HL-60 (cell line): ENCODE measurements around the gene GDF11.
A peak's percentile ranks its signal among the peaks of the same experiment; 100 is the strongest.

ENCODE experiments used
- DNase-seq, 2 experiments: peaks; one replicate each; pipeline ENCODE4 v3.0.0-alpha.2; 2010 to 2020; ENCODE audit warnings: low read depth in 1 of 2, low spot score in 1 of 2
- H3K27ac ChIP-seq: fragments of 250-450 bp; sonication (Bioruptor Pico); replicated peaks from 2 replicates; pipeline ENCODE4 v1.5.1; 2020; ENCODE audit warnings: mild to moderate bottlenecking, moderate library complexity
- H3K27me3 ChIP-seq: fragments of 250-450 bp; sonication (Bioruptor Pico); 2 replicates; pipeline ENCODE4 v1.5.1; 2021; ENCODE audit warnings: mild to moderate bottlenecking, moderate library complexity; ENCODE audit not compliant: insufficient read depth, poor library complexity, severe bottlenecking
- H3K4me3 ChIP-seq: replicated peaks from 2 replicates; pipeline ENCODE4 v1.5.1; 2011; ENCODE audit warnings: mild to moderate bottlenecking, control low read depth, low read length; ENCODE audit not compliant: insufficient read depth
- GABPA ChIP-seq: IDR thresholded peaks from 2 replicates; pipeline ENCODE4 v1.6.1; 2012; ENCODE audit warnings: low read depth
- POLR2AphosphoS5 ChIP-seq: IDR thresholded peaks from 2 replicates; pipeline ENCODE4 v1.6.1; 2012; ENCODE audit warnings: low read depth
- SPI1 ChIP-seq: IDR thresholded peaks from 2 replicates; pipeline ENCODE4 v1.6.1; 2012; ENCODE audit warnings: low read depth, mild to moderate bottlenecking, borderline replicate concordance
- TF ChIP-seq, protein P1 (sequence below): IDR thresholded peaks from 2 replicates; pipeline ENCODE4 v1.6.1; 2012; ENCODE audit warnings: low read depth; ENCODE audit not compliant: insufficient replicate concordance
- TF ChIP-seq, protein P2 (sequence below): IDR thresholded peaks from one replicate; pipeline ENCODE4 v1.5.1; 2011; ENCODE audit warnings: low read length, control low read depth, inconsistent platforms; ENCODE audit not compliant: insufficient read depth

The GDF11 gene

DNA sequence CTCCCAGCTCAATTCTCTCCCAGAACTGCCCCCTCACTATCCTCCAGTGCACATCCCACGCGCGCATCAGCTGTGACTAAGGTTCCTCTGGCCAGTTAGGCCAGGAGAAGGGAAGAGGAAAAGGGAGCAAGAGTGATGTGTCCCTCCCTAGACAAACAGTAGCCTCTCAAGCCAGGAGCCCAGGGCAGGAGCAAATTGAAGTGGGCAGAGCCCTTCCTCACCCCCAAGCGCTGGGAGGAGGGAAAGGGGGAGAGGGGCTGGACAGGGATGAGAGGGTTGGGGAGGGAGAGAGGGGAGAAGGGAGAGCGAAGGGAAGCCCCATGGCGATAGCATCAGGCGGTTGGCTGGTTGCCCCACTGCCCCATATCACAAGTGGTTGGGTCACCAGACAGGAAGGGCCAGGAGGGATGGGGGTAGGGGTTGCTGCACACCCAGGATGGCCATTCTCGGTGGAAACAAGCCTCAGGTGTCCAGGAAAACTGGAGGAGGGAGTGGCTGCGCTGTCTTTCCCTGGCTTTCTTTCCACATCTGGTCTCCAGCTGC lies 15.2 kb upstream of the GDF11 start:
- H3K27ac ChIP-seq, result peak overlapping the region; percentile 86
- H3K27me3 ChIP-seq, result no peaks in the 10 kb centered on the region
- TF ChIP-seq GABPA, result no peak
- TF ChIP-seq SPI1, result no peak
- TF ChIP-seq POLR2AphosphoS5, result no peak
- TF ChIP-seq, protein P1, sequence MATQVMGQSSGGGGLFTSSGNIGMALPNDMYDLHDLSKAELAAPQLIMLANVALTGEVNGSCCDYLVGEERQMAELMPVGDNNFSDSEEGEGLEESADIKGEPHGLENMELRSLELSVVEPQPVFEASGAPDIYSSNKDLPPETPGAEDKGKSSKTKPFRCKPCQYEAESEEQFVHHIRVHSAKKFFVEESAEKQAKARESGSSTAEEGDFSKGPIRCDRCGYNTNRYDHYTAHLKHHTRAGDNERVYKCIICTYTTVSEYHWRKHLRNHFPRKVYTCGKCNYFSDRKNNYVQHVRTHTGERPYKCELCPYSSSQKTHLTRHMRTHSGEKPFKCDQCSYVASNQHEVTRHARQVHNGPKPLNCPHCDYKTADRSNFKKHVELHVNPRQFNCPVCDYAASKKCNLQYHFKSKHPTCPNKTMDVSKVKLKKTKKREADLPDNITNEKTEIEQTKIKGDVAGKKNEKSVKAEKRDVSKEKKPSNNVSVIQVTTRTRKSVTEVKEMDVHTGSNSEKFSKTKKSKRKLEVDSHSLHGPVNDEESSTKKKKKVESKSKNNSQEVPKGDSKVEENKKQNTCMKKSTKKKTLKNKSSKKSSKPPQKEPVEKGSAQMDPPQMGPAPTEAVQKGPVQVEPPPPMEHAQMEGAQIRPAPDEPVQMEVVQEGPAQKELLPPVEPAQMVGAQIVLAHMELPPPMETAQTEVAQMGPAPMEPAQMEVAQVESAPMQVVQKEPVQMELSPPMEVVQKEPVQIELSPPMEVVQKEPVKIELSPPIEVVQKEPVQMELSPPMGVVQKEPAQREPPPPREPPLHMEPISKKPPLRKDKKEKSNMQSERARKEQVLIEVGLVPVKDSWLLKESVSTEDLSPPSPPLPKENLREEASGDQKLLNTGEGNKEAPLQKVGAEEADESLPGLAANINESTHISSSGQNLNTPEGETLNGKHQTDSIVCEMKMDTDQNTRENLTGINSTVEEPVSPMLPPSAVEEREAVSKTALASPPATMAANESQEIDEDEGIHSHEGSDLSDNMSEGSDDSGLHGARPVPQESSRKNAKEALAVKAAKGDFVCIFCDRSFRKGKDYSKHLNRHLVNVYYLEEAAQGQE, result no peak
- H3K4me3 ChIP-seq, result peak overlapping the region; percentile 57
- DNase-seq, result no peak

DNA sequence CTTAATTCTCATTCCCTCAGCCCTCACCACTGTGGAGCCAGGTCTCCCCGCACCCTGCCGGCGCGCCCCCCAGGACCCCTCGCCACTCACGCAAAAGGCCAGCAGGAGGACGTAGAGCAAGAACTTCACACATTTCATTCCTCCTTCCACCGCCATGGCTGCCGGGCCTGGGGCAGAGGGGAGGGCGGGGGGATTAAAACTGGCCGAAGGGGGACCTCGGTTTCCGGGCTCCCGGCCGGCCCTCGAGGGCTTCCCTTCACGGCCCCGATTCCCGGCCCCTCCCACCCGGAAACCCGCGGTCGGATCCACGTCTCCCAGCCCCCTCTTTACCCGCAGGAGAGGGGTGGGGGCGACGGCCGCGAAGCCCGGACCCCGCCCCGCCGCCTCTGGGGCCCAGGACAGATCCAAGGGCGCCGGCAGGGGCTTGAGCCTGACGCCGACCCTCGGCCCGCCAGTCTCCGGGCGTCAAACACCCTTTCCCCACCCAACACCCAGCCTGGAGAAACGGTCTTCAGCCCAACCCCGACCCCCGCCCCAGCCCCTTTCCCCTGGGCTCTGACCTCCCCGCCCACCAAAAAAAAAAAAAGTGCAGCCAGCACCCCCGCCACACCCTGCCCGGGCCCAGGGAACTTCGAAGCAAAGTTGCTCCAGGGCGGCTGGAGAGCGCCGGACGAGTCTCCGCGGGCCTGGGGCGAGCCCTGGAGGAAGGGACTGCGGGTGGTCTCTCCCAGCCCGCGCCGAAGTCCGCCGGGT lies 14.6 kb upstream of the GDF11 start:
- no peaks in the 10 kb centered on the region for H3K27me3 ChIP-seq
- TF ChIP-seq GABPA (no peak), SPI1 (no peak), POLR2AphosphoS5 (no peak)
- TF ChIP-seq, protein P2, sequence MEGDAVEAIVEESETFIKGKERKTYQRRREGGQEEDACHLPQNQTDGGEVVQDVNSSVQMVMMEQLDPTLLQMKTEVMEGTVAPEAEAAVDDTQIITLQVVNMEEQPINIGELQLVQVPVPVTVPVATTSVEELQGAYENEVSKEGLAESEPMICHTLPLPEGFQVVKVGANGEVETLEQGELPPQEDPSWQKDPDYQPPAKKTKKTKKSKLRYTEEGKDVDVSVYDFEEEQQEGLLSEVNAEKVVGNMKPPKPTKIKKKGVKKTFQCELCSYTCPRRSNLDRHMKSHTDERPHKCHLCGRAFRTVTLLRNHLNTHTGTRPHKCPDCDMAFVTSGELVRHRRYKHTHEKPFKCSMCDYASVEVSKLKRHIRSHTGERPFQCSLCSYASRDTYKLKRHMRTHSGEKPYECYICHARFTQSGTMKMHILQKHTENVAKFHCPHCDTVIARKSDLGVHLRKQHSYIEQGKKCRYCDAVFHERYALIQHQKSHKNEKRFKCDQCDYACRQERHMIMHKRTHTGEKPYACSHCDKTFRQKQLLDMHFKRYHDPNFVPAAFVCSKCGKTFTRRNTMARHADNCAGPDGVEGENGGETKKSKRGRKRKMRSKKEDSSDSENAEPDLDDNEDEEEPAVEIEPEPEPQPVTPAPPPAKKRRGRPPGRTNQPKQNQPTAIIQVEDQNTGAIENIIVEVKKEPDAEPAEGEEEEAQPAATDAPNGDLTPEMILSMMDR, result no peak
- TF ChIP-seq, protein P1, result no peak
- no peak for DNase-seq
- peak overlapping the region; percentile 57 for H3K4me3 ChIP-seq
- peak overlapping the region; percentile 86 for H3K27ac ChIP-seq

DNA sequence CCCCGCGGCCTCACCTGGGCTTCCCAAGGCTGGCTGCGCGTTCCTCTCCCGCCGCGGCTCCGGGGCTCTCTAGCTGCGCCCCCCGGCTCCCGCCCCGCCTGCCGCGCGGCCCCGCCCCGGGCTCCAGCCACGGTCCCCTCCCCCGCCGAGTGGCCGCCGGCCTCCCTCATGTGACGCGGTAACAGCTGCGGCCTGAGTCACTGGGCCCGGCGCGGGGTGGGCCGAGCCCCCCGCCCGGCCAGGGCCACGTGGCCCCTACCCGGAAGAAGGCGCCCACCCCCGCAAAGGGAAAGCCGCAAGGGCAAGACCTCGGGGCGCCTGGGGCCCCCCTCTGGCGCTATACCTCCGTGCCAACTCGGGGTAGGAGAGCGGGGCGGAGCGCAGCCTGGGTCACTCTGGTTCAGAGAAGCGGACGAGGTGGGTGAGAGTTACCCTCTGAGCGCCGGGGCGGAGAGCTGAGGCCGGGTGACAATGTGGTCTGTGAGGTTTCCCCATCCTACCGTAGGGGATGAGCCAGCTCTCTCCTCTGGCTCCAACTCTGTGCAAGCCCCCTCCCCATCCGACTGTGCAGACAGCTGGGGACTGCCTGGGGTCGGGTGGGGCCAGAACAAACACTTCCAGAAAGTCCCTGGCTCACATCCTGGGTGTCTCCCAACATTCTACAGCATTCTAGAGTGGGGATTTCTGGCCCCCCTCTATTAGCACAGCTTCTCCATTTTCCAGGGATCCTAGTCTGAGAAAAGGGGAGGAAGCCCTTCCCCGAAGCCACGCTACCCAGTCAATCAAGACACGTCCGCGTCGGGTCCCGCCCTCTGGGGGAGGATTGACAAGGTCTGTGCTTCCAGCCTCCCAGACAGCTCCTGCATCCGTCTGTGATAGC lies 13.7 kb upstream of the GDF11 start, which contains the start of gene CD63:
Gene CD63 (minus strand): TSS at position 71 of the 880 bp plus-strand sequence. CDS start 668 bp downstream, outside the sequence.
- Histone ChIP-seq H3K27me3 (no peaks in the 10 kb centered on the region), H3K4me3 (peak within 1 kb of the TSS; percentile 57), H3K27ac (peak within 1 kb of the TSS; percentile 86)
- peak; percentile 85 to 90 for DNase-seq
- peak; percentile 59; the same call in 1 of the 2 replicates for TF ChIP-seq SPI1
- TF ChIP-seq POLR2AphosphoS5, result no peak
- no peak for TF ChIP-seq GABPA
- TF ChIP-seq, protein P1, result no peak
